Stimulated activated CD4-positive, alpha-beta T cell treated with anti-CD3 and anti-CD28 coated beads, Interleukin-4, amount 100 ng/mL, for 24 hours (primary cell): Measurements from ENCODE around the gene USP24.
"Not testable (repeated sequence)": the region's sequence is repeated elsewhere in the genome, so short reads cannot be mapped to it uniquely, and the experiment has no call there.

ENCODE experiments used
- DNase-seq: peaks from one replicate; pipeline ENCODE4 v3.0.0-alpha.2; 2020

Gene USP24

DNA sequence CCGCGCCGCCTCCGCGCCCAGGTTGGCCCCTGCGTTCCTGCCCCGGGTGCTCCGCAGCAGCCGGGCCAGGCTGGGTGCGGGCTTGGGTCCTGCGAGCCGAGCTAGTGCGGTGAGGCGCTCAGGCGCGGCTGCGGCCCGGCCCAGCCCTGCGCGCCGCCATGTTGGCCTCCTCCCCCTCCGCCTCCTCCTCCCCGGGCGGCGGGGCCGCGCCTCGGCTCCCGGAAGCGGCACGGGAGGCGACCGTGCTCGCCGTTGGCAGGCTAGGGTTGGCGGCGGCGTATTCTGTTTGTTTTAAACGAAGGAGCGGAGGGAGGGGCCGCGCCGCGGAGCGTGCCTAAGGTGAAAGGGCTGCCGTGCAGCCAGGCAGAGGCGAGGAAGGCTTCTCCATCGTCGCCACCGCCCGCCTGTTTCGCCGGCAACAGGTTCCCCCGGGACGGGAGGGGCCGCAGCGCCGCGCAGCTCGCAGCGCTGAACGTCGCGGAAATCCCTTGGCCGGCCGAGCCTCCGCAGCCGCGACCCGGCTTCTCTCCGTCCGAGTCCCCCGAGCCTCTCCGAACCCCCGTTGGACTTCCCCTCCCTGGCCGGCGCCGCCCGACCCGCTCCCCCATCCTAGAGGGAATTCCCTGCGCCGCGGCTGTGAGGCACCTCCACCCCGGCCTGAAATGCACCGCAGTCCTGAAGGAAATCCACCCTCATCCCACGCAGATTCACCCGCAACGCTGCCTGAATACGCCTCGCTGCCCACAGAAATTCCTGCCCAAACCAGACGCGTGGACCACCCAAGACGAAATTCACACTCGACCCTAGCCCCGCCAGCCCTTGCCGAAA is at the start of gene USP24:
USP24 (minus strand) TSS at position 171 of the 828 bp plus-strand sequence. CDS start 251 bp downstream, outside the sequence.
- DNase-seq = peak; percentile 78

DNA sequence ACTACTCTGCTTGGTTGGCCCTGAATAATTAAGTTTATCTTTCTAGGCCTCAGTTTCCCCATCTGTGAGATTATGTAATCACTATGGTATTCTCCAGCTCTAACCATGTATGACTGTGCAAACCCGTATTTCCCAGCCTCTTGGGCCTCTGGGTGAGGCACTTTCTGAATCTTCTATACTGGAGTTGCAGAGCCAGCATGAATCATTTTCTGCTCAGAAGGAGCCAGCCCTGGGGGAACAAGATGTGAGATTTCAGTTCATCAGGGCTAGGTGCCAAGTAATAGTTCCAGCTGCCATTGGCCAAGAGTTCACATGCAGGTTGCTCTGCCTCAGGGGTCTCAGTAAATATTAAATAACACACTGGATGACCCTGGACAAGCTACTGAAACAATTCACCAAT is 47.7 kb upstream of the USP24 start:
- DNase-seq = no peak

GRCh38 chr1:55259911-55260609 is 44.9 kb upstream of the USP24 start:
- no peak for DNase-seq

- peak; percentile 13 for DNase-seq
Observed at GRCh38 chr1:55257958-55258357, 42.8 kb upstream of the USP24 start.

DNA sequence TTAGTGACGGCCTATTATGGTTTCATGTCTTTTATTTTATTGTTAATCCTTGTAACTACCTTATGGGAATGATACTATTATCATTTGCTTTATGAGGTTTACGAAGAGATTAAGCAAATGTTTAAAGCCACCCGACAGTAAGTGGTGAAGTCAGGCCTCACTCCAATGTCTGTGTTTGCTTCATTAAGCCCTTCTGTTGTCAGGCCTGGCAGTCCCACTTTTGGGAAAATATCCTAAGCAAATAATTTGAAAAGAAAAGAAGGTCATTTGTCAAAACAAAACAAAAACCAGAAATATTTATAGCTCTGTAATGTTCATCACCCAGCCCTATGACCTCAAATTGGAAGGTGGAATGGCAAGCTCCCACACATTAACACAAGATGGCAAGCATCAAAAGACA is 40.7 kb upstream of the USP24 start:
- DNase-seq = no peak

DNA sequence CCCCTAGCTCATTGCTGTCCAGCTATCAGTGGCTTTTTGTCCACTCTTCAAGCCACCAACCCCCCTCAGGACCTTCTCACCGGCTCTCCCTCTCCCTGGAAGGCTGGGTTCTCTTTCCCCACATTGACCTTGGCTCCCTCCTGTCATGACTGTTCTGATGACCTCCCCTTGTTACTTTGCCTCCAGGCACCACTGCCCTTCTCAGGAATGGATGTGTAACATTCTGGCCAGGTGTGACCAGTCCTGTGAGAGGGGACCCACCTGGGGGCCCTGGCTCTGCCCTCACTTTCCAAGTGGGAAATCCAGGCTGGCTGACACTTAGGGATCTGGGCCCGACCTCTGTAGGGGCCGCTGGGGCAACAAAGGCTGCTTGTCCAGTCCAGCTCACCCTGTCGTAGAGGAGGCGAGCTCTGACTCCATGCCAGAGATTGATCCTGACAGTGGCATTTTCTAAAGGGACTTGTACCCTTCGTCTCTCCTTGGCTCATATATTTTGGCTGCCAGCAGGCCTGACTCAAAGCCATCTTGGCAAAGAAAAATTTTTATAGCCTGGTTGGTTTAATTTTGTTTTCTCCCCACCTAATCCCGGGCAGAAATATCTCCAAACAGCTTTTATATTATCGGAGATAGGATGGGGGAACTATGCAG is 37.9 kb upstream of the USP24 start:
- no peak for DNase-seq

GRCh38 chr1:55250399-55251075 is 35.4 kb upstream of the USP24 start:
- DNase-seq = no peak

DNA sequence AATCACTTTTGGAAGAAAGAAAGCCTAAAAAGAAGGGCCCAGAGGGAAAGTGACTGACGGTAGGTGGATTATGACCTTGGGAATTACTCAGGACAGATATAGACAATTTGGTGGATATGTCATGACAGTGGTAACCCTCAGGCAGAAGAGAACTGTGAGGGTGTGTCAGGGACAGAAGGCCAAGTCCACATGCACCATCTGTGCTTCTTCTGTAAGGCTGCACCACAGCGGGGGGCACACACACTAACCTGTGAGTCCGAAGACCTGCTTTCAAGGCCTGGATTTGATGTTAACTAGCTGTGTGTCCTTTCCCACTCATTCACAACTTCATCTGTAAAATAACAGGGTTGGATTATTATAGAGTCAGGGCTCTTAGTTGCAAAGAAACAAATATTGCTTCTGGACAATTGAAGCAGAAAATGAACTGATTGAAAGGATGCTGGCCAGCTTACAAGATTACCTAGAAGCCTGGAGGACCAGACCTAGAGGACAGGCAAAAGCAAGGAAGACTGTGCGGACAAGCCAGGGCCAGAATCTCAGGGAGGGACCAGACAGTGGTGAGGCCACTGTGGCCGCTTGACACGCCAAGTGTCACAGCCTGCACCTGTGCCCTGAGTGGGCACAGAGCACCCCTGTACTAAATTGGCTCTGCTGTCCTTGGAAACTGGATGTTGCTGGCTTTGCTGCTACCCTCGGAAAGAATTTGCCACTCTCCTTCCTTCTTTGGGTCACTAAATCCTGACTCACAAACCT is 34.7 kb upstream of the USP24 start:
- no peak for DNase-seq

DNA sequence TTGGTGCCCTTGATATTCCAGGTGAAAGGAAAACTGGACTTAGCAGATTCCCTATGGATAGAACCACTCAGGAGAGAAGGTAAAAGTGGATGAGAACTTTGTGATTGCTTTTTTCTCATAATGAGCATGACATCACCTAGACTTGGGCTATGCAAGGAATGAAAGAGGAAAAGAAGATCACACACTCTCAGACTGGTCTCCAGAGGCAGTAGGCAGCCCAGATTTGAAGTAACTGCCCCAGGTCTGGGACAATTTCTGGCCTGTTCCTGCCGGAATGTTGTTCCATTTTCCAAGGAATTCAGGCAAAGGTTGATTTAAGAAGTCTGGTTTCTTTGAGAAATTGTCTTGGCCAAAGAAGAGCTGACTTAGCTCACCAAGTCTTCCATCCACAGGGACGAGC is 31.7 kb upstream of the USP24 start:
- DNase-seq = no peak

DNA sequence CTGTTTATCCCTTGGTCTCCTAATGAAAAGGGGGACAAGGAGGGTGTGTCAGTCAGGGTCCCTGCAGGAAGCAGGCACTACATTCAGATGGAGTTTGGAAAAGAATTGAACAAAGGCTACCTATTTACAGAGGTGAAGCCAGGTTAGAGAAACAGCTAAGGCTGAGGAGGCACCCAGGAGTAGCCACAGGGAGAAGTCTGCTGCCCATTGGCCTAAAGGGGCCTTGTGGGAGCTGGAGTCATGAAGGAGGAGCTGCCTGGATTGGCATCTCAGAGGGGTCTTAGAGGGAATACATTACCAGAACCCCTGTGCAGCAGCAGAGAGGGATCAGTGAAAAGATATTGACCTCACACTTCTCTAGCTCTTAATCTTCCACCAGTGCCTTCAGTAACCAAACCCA is 31.2 kb upstream of the USP24 start:
- no peak for DNase-seq

GRCh38 chr1:55245781-55246180 is 30.6 kb upstream of the USP24 start:
- DNase-seq = no peak

DNA sequence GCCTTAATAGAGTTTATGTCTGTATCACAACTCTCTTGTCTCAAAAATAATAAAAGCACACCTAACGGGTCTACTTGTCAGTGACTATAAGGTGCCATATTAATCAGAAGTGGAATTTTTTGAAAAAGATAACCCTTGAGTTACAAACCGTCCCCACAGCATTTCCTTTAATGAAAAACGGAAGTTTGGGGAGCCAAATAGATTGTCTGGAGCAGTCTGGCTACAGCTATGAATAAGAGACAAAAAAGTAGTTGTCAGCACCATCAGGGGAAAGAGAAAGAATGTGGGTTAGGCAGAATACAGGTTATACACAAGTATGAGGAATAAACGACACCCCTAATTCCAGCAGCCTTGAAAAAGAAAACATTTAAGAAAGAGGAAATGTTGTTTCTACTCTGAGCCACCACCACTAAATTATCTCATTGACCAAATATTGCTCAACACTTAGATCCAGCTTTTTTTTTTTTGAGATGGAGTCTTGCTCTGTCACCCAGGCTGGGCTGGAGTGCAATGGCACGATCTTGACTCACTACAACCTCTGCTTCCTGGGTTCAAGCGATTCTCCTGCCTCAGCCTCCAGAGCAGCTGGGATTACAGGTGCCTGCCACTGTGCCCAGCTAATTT is 29.4 kb upstream of the USP24 start:
- DNase-seq = no peak

- no peak for DNase-seq
Observed at GRCh38 chr1:55243655-55244054, 28.5 kb upstream of the USP24 start.

GRCh38 chr1:55239548-55239947 is 24.4 kb upstream of the USP24 start:
- no peak for DNase-seq

- no peak for DNase-seq
Observed at GRCh38 chr1:55235722-55236121, 20.6 kb upstream of the USP24 start.

GRCh38 chr1:55234016-55234415 is 18.9 kb upstream of the USP24 start:
- DNase-seq = no peak

DNA sequence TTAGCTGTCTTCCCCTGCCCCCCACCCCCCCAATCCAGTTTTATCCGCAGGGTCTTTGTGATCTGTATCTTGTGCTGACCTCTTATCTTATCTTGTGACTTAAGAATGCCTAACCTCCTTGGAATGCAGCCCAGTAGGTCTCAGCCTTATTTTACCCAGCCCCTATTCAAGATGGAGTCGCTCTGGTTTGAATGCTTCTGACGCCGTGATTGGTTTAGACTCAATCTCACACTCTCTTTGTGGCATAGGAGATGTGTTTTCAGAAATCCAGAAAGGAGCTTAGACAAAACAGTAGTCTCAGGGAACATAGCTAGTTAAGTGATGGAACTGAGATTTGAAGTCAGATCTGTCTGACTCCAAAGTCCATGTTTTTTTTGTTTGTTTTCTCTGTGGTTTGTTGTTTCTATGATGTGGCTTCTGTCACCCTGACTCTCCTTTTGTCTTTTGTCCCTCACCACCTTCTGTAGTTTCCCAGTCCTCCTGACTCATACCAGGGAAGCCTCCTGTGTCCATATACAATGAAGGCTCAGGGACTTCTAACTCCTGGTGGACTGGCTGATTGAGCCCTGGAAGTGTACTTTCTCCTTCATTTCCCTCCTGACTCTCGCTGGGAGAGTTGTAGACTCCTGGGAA is 18.1 kb upstream of the USP24 start:
- no peak for DNase-seq

GRCh38 chr1:55232448-55233144 is 17.4 kb upstream of the USP24 start:
- DNase-seq = no peak

DNA sequence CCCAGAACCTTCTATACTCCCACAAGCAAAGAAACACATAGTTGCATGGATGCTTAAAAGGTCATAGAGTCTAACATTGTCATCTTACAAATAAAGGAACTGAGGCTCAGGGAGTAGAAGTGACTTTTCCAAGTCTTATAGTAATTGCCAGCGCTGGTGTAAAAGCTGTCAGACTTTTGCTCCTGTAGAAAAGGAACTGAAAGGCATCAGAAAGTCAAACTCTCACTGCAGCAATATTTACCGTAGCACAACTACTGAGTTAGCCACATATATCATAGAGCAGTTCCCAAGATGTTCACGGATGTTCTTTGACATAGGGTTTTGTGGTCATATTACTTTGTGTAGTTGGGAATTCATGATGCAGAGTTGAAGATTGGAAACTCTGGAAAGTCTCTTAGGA is 16.6 kb upstream of the USP24 start:
- DNase-seq = no peak

GRCh38 chr1:55230659-55231058 is 15.5 kb upstream of the USP24 start:
- no peak for DNase-seq

- DNase-seq = not testable (repeated sequence)
Observed at GRCh38 chr1:55229726-55230125, 14.6 kb upstream of the USP24 start.
